Measurements from ENCODE around the gene CDC42SE1.
"Not testable (repeated sequence)": the region's sequence is repeated elsewhere in the genome, so short reads cannot be mapped to it uniquely, and the experiment has no call there.

CDC42SE1 gene, protein sequence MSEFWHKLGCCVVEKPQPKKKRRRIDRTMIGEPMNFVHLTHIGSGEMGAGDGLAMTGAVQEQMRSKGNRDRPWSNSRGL

GRCh38 chr1:151059109-151060006, at the start of gene CDC42SE1:
TSS of gene CDC42SE1 (minus strand) at chr1:151059622. CDS start at chr1:151055730, 3,892 bp downstream.
- Mint-ChIP-seq H3K9me3 (no peaks in the 10 kb centered on the region), H3K36me3 (peaks cover 31% of the 10 kb centered on the region), H3K27ac (peak within 1 kb of the TSS; percentile 99), H3K4me1 (peaks cover 41% of the 10 kb centered on the region), H3K27me3 (no peaks in the 10 kb centered on the region), H3K4me3 (peak within 1 kb of the TSS; percentile 96)
- ATAC-seq (ENCODE audit: low read depth) = peak; percentile 82
- peak; percentile 80 to 82 for DNase-seq (ENCODE audit: low spot score in 2 of 2)

DNA sequence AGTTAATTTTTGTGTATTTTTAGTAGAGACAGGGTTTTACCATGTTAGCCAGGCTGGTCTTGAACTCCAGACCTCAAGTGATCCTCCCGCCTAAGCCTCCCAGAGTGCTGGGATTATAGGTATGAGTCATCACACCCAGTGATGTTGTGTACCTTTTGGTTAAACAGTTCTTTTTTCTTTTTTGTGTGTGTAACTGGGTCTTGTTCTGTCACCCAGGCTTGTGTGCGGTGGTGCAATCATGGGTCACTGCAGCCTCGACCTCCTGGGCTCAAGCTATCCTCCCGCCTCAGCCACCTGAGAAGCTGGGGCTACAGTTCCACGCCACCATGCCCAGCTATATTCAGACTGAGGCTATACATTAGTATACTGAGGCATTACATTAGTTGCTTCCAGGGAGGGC, 48.9 kb upstream of the CDC42SE1 start:
- ATAC-seq (ENCODE audit: low read depth) (no peak), DNase-seq (ENCODE audit: low spot score in 2 of 2) (no peak)
- no peak overlapping the region for H3K4me3 Mint-ChIP-seq
- no peaks in the 10 kb centered on the region for H3K9me3 Mint-ChIP-seq
- H3K36me3 Mint-ChIP-seq = peaks cover 11% of the 10 kb centered on the region
- H3K27me3 Mint-ChIP-seq = no peaks in the 10 kb centered on the region
- no peaks in the 10 kb centered on the region for H3K4me1 Mint-ChIP-seq
- H3K27ac Mint-ChIP-seq = no peak overlapping the region

DNA sequence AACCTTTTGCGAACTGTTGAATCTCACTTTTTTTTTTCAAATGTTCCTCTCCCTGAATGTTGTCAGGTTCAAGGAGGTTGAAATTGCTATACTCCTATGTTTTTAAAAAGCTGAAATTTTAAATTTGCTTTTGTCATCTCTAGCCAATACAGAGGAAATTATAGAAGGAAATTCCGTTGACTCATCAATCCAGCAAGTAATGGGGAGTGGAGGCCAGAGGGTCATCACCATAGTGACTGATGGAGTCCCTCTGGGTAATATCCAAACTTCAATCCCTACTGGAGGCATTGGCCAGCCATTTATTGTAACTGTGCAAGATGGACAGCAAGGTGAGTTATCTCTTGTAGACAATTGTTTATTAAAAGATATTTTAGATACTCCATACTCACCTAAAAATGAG, 47.5 kb upstream of the CDC42SE1 start:
- ATAC-seq (ENCODE audit: low read depth) (no peak), DNase-seq (ENCODE audit: low spot score in 2 of 2) (no peak)
- Mint-ChIP-seq H3K27me3 (no peaks in the 10 kb centered on the region), H3K27ac (no peak overlapping the region), H3K4me1 (no peaks in the 10 kb centered on the region), H3K4me3 (no peak overlapping the region), H3K9me3 (no peaks in the 10 kb centered on the region), H3K36me3 (peaks cover 11% of the 10 kb centered on the region)

DNA sequence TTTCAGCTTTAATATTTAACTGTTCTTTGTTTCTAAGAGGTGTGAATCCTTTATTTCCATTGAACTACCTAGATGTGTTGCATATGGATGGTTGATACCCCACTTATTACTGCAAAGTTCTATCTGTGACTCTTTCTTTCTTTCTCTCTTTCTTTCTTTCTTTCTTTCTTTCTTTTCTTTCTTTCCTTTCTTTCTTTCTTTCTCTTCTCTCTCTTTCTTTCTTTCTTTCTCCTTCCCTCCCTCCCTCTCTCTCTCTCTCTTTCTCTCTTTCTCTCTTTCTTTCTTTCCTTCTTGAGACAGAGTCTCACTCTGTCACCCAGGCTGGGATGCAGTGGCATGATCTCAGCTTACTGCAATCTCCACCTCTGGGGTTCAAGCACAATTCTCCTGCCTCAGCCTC, 45.2 kb upstream of the CDC42SE1 start:
- ATAC-seq (ENCODE audit: low read depth) (no peak), DNase-seq (ENCODE audit: low spot score in 2 of 2) (no peak)
- Mint-ChIP-seq H3K27ac (no peak overlapping the region), H3K36me3 (peaks cover 8% of the 10 kb centered on the region), H3K27me3 (no peaks in the 10 kb centered on the region), H3K9me3 (no peaks in the 10 kb centered on the region), H3K4me1 (no peaks in the 10 kb centered on the region), H3K4me3 (no peak overlapping the region)

DNA sequence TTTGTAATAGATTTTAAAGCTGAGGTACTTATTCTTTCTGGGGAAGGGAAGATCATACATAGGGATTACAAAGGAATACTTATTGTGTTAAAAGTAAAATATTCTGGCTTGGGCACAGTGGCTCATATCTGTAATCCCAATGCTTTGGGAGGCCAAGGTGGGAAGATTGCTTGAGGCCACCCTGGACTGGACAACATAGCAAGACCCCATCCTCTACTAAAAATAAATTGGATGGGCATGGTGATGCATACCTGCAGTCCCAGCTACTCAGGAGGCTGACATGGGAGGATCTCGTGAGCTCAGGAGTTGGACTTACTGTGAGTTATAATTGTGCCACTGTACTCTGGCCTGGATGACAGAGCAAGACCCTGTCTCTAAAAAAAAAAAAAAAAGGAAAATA, 38.7 kb upstream of the CDC42SE1 start:
- DNase-seq (ENCODE audit: low spot score in 2 of 2) (no peak), ATAC-seq (ENCODE audit: low read depth) (no peak)
- no peaks in the 10 kb centered on the region for H3K4me1 Mint-ChIP-seq
- H3K9me3 Mint-ChIP-seq = no peaks in the 10 kb centered on the region
- no peaks in the 10 kb centered on the region for H3K27me3 Mint-ChIP-seq
- no peak overlapping the region for H3K4me3 Mint-ChIP-seq
- H3K36me3 Mint-ChIP-seq = peaks cover 5% of the 10 kb centered on the region
- no peak overlapping the region for H3K27ac Mint-ChIP-seq

- H3K36me3 Mint-ChIP-seq, H3K27ac Mint-ChIP-seq: not testable (repeated sequence)
These were observed 38.0 kb upstream of the CDC42SE1 start for GRCh38 chr1:151097426-151097825.

DNA sequence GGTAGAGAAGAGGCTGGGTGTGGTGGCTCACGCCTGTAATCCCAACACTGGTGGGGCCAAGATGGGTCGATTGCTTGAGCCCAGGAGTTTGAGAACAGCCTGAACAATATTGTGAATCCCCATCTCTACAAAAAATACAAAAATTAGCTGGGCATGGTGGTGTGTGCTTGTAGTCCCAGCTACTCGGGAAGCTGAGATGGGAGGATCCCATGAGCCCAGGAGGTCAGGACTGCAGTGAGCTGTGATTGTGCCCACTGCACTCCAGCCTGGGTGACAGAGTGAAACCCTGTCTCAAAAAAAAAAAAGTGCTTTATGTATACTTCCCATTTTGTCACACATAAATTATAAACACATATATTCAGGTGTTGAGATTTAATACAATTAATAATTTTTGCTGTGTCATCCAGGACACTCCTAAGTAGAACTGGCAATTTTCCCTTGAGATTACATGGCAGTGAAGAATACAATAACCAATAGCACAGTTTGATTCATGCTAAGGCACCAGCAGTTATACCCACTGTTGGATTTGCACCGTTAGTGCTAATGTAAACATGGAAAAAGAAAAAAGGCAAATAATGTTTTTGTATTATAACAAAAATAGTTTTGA, 26.6 kb upstream of the CDC42SE1 start:
- H3K4me3 Mint-ChIP-seq = no peak overlapping the region

More at GRCh38 chr1:151097426-151097825, 38.0 kb upstream of the CDC42SE1 start:
- not testable (repeated sequence) for H3K4me1 Mint-ChIP-seq; H3K9me3 Mint-ChIP-seq; H3K4me3 Mint-ChIP-seq; DNase-seq (ENCODE audit: low spot score in 2 of 2); ATAC-seq (ENCODE audit: low read depth); H3K27me3 Mint-ChIP-seq

GRCh38 chr1:151072224-151072623, 12.8 kb upstream of the CDC42SE1 start:
- Mint-ChIP-seq H3K4me1 (peaks cover 5% of the 10 kb centered on the region), H3K9me3 (no peaks in the 10 kb centered on the region), H3K27me3 (no peaks in the 10 kb centered on the region), H3K36me3 (peaks cover 9% of the 10 kb centered on the region), H3K4me3 (no peak overlapping the region), H3K27ac (peak overlapping the region; percentile 98)
- ATAC-seq (ENCODE audit: low read depth) (no peak), DNase-seq (ENCODE audit: low spot score in 2 of 2) (no peak)

More for the DNA sequence above, 26.6 kb upstream of the CDC42SE1 start:
- no peaks in the 10 kb centered on the region for H3K9me3 Mint-ChIP-seq
- peaks cover 6% of the 10 kb centered on the region for H3K36me3 Mint-ChIP-seq
- DNase-seq (ENCODE audit: low spot score in 2 of 2) (no peak), ATAC-seq (ENCODE audit: low read depth) (no peak)
- no peaks in the 10 kb centered on the region for H3K27me3 Mint-ChIP-seq
- no peak overlapping the region for H3K27ac Mint-ChIP-seq
- H3K4me1 Mint-ChIP-seq = peaks cover 5% of the 10 kb centered on the region

GRCh38 chr1:151070474-151071276, 11.3 kb upstream of the CDC42SE1 start, which contains the start of gene GABPB2:
TSS of gene GABPB2 (plus strand) at chr1:151070761. CDS start at chr1:151088190, 17,429 bp downstream.
- peak within 1 kb of the TSS; percentile 98 for H3K4me3 Mint-ChIP-seq
- no peaks in the 10 kb centered on the region for H3K9me3 Mint-ChIP-seq
- H3K27ac Mint-ChIP-seq = peak within 1 kb of the TSS; percentile 98
- DNase-seq (ENCODE audit: low spot score in 2 of 2) (peak; percentile 84 to 92), ATAC-seq (ENCODE audit: low read depth) (peak; percentile 83)
- H3K27me3 Mint-ChIP-seq = no peaks in the 10 kb centered on the region
- H3K36me3 Mint-ChIP-seq = peaks cover 5% of the 10 kb centered on the region
- H3K4me1 Mint-ChIP-seq = peaks cover 5% of the 10 kb centered on the region

DNA sequence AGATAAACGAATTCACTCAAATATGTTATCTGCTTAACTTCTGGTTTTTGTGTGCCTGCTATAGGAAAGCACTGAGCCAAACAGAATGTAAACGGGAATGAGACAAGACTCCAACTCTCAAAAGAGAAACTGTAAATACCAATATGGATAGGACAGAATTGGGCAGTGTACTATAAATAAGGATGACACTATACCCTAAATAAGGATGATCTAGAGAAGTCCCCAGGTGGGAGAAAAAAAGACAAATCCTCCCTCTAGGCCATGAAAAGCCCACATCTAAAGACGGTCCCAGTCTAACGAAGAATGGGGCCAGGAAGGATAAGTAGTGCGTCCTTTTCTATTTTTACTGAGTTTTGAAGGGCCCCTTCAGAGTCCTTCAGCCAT, 9.7 kb upstream of the CDC42SE1 start:
- Mint-ChIP-seq H3K27ac (peak overlapping the region; percentile 28), H3K36me3 (peaks cover 3% of the 10 kb centered on the region), H3K27me3 (no peaks in the 10 kb centered on the region), H3K4me3 (peak overlapping the region; percentile 98), H3K4me1 (peaks cover 5% of the 10 kb centered on the region), H3K9me3 (no peaks in the 10 kb centered on the region)
- ATAC-seq (ENCODE audit: low read depth) = no peak
- no peak for DNase-seq (ENCODE audit: low spot score in 2 of 2)

- Mint-ChIP-seq H3K4me1 (peaks cover 5% of the 10 kb centered on the region), H3K9me3 (no peaks in the 10 kb centered on the region), H3K36me3 (no peaks in the 10 kb centered on the region), H3K27me3 (no peaks in the 10 kb centered on the region), H3K27ac (no peak overlapping the region), H3K4me3 (no peak overlapping the region)
- DNase-seq (ENCODE audit: low spot score in 2 of 2) = no peak
- ATAC-seq (ENCODE audit: low read depth) = no peak
These were observed 7.8 kb upstream of the CDC42SE1 start for GRCh38 chr1:151067185-151067584.

DNA sequence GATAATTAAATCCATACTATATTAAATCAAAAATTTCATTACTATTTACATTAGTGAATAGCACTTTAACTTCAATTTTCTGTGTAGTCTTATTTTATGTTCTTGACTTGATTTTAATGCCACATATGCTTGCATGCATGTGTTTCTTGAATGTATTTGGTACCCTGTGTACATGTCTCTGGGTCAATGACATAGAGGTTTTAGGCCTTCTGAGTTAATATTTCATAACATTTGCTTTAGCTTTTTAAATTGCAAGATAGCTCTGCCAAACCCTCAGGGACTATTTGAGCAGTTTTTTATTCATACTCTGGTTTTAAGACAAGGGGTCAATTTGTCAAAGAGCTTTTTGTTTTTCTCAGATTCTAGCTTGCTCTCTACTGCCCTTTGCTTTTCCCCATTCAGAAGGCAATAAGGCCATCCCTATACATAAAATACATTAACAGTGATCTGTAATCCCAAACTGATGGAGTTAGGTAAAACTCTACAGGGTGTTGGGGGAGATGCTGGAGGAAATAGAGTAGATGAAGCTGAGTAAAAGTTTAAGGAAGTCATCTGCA, 5.7 kb upstream of the CDC42SE1 start:
- Mint-ChIP-seq H3K27me3 (no peaks in the 10 kb centered on the region), H3K4me1 (peaks cover 10% of the 10 kb centered on the region)

DNA sequence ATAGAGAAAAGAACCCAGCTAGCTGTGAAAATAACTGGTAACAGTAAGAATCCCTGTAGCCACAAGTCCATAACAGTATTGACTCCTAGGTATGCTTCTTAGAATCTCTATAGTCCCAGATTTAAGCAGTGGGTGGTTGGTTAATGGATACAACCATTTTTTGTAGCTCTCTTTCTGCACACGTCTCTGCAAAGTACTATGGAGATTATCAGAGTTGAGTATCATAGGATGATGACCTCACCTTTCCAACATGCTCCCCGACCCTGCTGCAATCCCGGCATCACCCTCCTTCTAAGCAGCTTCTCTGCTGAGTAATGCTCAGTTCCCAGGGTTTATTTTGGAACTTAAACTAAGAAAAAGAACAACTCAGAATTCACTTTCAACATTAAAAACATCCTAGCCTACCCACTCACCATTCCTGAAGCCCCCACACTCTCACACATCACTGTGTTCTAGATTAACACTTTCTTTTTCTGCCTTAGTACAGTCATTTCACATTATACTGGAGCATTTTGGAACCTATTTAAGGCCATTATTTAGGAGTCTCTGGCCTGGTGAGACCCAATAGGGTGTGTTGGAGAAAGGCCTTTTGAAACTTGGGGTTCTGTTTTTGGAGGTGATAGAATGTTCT, 3.4 kb upstream of the CDC42SE1 start:
- no peak for DNase-seq (ENCODE audit: low spot score in 2 of 2)
- peaks cover 17% of the 10 kb centered on the region for H3K4me1 Mint-ChIP-seq
- H3K9me3 Mint-ChIP-seq = no peaks in the 10 kb centered on the region
- ATAC-seq (ENCODE audit: low read depth) = no peak
- H3K27ac Mint-ChIP-seq = no peak overlapping the region
- H3K4me3 Mint-ChIP-seq = no peak overlapping the region
- H3K27me3 Mint-ChIP-seq = no peaks in the 10 kb centered on the region
- H3K36me3 Mint-ChIP-seq = peaks cover 9% of the 10 kb centered on the region

More for the DNA sequence above, 5.7 kb upstream of the CDC42SE1 start:
- Mint-ChIP-seq H3K27ac (no peak overlapping the region), H3K9me3 (no peaks in the 10 kb centered on the region), H3K36me3 (no peaks in the 10 kb centered on the region), H3K4me3 (no peak overlapping the region)
- DNase-seq (ENCODE audit: low spot score in 2 of 2) (no peak), ATAC-seq (ENCODE audit: low read depth) (no peak)

Measured in memory B cell (primary cell).